GM10266 (cell line): ENCODE measurements around the gene C1RL.

Source experiments
- DNase-seq: peaks from one replicate; pipeline ENCODE4 v3.0.0; 2012; ENCODE audit errors: extremely low spot score
- CTCF ChIP-seq: IDR thresholded peaks from 2 replicates; pipeline ENCODE4 v1.5.1; 2012; ENCODE audit warnings: mild to moderate bottlenecking, low read depth; ENCODE audit not compliant: control insufficient read depth, insufficient read depth; ENCODE audit errors: missing control alignments

C1RL gene

GRCh38 chr12:7144414-7145120, 35.6 kb upstream of the C1RL start:
- DNase-seq, result peak; percentile 39
- TF ChIP-seq CTCF, result peak; percentile 41

DNA sequence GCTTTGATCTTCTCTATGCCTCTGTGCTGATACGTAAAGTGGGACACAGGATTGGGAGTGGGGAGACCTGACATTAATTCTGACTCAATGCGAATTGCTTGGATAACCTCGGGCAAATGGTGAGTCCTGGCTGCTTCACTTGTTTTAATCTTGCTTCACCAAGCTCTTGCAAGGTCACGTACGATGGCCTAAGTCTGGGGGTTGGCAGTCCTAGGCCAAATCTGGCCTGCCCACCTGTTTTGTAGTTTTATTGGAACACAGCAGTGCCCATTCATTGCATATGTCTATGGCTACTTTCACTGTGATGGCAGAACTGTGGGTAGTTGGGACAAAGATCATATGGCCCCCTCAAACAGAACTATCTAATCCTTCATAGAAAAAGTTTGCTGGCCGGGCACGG, 34.5 kb upstream of the C1RL start:
- TF ChIP-seq CTCF, result no peak
- no peak for DNase-seq

DNA sequence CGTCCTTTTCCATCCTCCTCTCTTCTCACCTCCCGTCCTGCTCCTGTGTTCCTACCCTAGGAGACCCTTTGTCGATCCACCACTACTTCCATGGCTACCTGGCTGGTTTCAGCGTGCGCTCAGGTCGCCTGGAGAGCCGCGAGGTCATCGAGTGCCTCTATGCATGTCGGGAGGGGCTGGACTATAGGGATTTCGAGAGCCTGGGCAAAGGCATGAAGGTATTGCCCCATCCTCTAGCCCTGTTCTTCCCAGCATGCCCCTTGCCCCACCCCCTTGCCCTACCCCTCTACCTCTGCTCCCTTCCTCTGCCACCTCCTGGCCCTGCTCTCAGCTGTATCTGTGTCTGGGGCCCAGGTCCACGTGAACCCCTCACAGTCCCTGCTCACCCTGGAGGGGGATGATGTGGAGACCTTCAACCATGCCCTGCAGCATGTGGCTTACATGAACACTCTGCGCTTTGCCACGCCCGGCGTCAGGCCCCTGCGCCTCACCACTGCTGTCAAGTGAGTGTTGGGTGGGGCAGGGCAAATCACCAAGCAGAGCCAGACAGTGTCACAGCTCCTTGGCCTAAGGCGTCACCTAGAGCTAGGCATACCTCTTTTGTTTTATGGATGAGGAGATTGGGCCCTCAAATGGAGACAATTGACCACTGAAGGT, 33.9 kb upstream of the C1RL start:
- TF ChIP-seq CTCF, result no peak
- no peak for DNase-seq

DNA sequence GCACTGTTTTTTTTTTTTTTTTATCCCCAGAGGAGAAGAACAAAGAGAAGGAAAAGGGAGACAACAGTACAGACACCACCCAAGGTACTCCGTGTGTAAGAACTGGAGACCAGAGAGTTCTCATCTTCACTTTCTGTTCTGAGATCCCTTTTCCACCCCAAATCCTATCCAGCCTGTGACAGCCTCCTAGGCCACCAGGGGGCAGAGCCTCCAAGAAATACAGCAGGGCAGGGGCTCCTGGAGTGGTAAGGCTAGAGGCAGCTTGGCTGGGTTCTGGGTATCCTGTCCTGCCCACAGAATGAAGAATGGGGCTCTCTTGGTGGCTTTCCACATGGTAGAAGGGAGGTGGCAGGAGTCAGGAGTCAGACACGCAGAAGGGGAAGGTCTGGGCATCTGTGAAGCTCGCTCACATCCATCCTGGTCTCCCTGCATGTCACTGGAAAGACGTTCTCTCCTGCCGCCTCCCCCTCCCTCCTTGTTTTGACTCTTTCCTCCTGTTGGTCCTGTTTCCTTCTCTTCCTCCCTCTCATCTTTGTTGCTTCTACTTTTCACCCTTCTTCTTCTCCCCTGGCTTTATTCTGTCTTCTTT, 33.1 kb upstream of the C1RL start:
- TF ChIP-seq CTCF, result peak; percentile 56
- peak; percentile 43 for DNase-seq

DNA sequence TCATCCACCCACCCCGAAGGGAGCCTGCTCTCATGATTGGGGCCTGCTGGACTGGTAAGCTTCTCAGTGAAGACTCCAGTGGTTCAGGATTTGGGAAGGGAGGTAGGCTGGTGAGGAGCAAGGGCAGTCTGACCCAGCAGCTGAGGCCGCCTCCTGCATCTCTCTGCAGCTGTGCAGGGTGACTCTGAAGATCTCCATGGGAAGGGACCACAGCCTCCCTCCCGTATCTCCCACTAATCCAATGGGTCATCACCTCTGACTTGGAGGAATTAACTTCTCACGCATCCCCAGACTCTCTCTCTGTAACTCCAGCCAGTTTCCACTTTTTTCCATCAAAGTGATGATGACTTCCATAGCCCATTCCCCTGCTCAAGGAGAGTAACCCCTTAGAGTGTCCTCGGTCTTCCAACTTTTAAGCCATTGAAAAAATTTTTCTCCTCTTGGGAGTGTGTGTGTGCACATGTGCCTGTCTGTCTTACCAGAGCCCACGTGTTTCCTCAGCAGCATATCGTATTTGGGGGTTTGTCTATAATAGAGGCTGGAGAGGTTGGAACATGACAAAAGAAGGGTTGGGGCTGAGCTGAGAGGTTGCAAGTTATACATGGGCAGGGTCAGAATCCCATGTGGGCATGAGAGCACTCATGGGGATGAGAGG, 32.5 kb upstream of the C1RL start:
- no peak for TF ChIP-seq CTCF
- DNase-seq, result no peak

DNA sequence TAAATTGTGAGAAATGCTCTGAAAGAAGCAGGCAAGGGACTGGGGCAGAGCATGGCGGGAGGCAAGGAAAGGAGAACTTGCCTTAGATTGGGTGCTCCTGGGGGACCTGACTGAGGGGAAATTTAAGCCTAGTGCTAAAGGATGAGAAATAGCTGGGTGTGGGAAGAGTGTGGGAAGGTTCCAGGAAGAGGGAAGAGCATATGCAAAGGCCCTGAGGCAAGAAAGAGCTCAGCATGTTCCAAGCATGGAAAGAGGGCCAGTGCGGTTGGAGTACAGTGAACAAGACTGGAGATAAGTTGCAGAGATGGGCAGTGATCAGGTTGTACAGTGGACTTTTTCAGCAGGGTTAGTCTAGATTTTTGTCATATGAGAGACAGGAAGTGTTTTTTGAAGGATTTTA, 30.2 kb upstream of the C1RL start:
- no peak for TF ChIP-seq CTCF
- no peak for DNase-seq
